Fibroblast of villous mesenchyme (primary cell): ENCODE measurements around the gene NHSL2. TPM values are rescaled to one million over a fixed set of nuclear protein-coding genes. Genes with fewer than 3 reads are reported as not detected.

Experiments used
- DNase-seq: peaks from one replicate; pipeline ENCODE4 v3.0.0-alpha.2; 2010; ENCODE audit warnings: low read depth
- H3K4me3 ChIP-seq: 2 replicates; pipeline ENCODE4 v1.5.1; 2011; ENCODE audit warnings: low read depth, mild to moderate bottlenecking, low read length
- CTCF ChIP-seq: IDR thresholded peaks from 2 replicates; pipeline ENCODE4 v1.5.1; 2012; ENCODE audit warnings: low read depth, mild to moderate bottlenecking, low read length; ENCODE audit not compliant: insufficient read depth
- total RNA-seq: library from RNA; depleted of rRNA; stranded (reverse); fragments of >200 nt; gene quantifications from 2 replicates; pipeline ENCODE4 v1.2.3, GENCODE V29; 2012

The NHSL2 gene
- total RNA-seq, 1 donor, result 9.9 TPM

- no peak for TF ChIP-seq CTCF
- H3K4me3 ChIP-seq, result no peak overlapping the region
- DNase-seq, result no peak
These were observed 67.5 kb downstream of the NHSL2 start for GRCh38 chrX:71978164-71978563.

GRCh38 chrX:71989768-71990426 is 79.3 kb downstream of the NHSL2 start:
- peak; percentile 8 for DNase-seq
- no peak overlapping the region for H3K4me3 ChIP-seq
- no peak for TF ChIP-seq CTCF

- H3K4me3 ChIP-seq, result no peak overlapping the region
- DNase-seq, result no peak
- no peak for TF ChIP-seq CTCF
These were observed 79.9 kb downstream of the NHSL2 start for GRCh38 chrX:71990518-71990917.

- no peak overlapping the region for H3K4me3 ChIP-seq
- DNase-seq, result no peak
- no peak for TF ChIP-seq CTCF
These were observed 80.5 kb downstream of the NHSL2 start for GRCh38 chrX:71991164-71991563.

- DNase-seq, result no peak
- TF ChIP-seq CTCF, result no peak
These were observed 82.1 kb downstream of the NHSL2 start for GRCh38 chrX:71992711-71993110.

GRCh38 chrX:71993371-71993770 is 82.7 kb downstream of the NHSL2 start:
- no peak for DNase-seq
- TF ChIP-seq CTCF, result no peak
- no peak overlapping the region for H3K4me3 ChIP-seq

More at GRCh38 chrX:71992711-71993110, 82.1 kb downstream of the NHSL2 start:
- H3K4me3 ChIP-seq, result no peak overlapping the region

- DNase-seq, result no peak
- no peak for TF ChIP-seq CTCF
- H3K4me3 ChIP-seq, result no peak overlapping the region
These were observed 84.0 kb downstream of the NHSL2 start for GRCh38 chrX:71994601-71995000.
